ENCODE measurements around the gene LENG1.
A peak's percentile ranks its signal among the peaks of the same experiment; 100 is the strongest.

Gene LENG1

GRCh38 chr19:54169149-54169740 lies 9.7 kb upstream of the LENG1 start:
- CTCF ChIA-PET = interaction anchor here (0.6 to 6.0 kb wide), 25 partner anchors 8 to 221 kb away, joined by 3 to 44 read pairs (median 5); partner anchors contain the start of genes CNOT3, LENG1, LILRB3 and MBOAT7
- DNase-seq (ENCODE audit: low read depth, low spot score) = no peak
- no peak overlapping the region for H3K4me3 ChIP-seq (ENCODE audit: low read depth, low read length)
- POLR2A ChIA-PET = no interaction called here
- TF ChIP-seq, protein P1, sequence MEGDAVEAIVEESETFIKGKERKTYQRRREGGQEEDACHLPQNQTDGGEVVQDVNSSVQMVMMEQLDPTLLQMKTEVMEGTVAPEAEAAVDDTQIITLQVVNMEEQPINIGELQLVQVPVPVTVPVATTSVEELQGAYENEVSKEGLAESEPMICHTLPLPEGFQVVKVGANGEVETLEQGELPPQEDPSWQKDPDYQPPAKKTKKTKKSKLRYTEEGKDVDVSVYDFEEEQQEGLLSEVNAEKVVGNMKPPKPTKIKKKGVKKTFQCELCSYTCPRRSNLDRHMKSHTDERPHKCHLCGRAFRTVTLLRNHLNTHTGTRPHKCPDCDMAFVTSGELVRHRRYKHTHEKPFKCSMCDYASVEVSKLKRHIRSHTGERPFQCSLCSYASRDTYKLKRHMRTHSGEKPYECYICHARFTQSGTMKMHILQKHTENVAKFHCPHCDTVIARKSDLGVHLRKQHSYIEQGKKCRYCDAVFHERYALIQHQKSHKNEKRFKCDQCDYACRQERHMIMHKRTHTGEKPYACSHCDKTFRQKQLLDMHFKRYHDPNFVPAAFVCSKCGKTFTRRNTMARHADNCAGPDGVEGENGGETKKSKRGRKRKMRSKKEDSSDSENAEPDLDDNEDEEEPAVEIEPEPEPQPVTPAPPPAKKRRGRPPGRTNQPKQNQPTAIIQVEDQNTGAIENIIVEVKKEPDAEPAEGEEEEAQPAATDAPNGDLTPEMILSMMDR (IDR thresholded peaks at IDR 0.05; ENCODE audit: insufficient read depth, low read length, missing control alignments) = no peak

GRCh38 chr19:54168174-54168917 lies 8.8 kb upstream of the LENG1 start:
- ChIA-PET CTCF (interaction anchor here (0.6 to 6.0 kb wide), 23 partner anchors 9 to 222 kb away, joined by 3 to 44 read pairs (median 5); partner anchors contain the start of genes LENG1, LILRB3, MBOAT7 and TSEN34), POLR2A (no interaction called here)
- no peak overlapping the region for H3K4me3 ChIP-seq (ENCODE audit: low read depth, low read length)
- TF ChIP-seq, protein P1 (IDR thresholded peaks at IDR 0.05; ENCODE audit: insufficient read depth, low read length, missing control alignments) = peak; percentile 96
- no peak for DNase-seq (ENCODE audit: low read depth, low spot score)

GRCh38 chr19:54165222-54165621 lies 5.7 kb upstream of the LENG1 start:
- no peak for DNase-seq (ENCODE audit: low read depth, low spot score)
- ChIA-PET POLR2A (interaction anchor here (0.7 kb wide), 1 partner anchor 50 kb away, joined by 3 read pairs; the partner anchor contains the start of genes PRPF31 and TFPT), CTCF (interaction anchor here (1.2 to 1.6 kb wide), 3 partner anchors 14 to 67 kb away, joined by 3 to 7 read pairs (median 3); no protein-coding TSS in a partner anchor)
- TF ChIP-seq, protein P1 (IDR thresholded peaks at IDR 0.05; ENCODE audit: insufficient read depth, low read length, missing control alignments) = no peak
- H3K4me3 ChIP-seq (ENCODE audit: low read depth, low read length) = no peak overlapping the region

GRCh38 chr19:54164369-54165068 lies 5.0 kb upstream of the LENG1 start:
- TF ChIP-seq, protein P1 (IDR thresholded peaks at IDR 0.05; ENCODE audit: insufficient read depth, low read length, missing control alignments) = no peak
- peak overlapping the region; percentile 29 for H3K4me3 ChIP-seq (ENCODE audit: low read depth, low read length)
- CTCF ChIA-PET = interaction anchor here (0.9 to 1.6 kb wide), 5 partner anchors 8 to 68 kb away, joined by 3 to 7 read pairs (median 3); partner anchors contain the start of gene TMC4
- POLR2A ChIA-PET = interaction anchor here (0.7 kb wide), 1 partner anchor 49 kb away, joined by 3 read pairs; the partner anchor contains the start of genes PRPF31 and TFPT
- no peak for DNase-seq (ENCODE audit: low read depth, low spot score)

DNA sequence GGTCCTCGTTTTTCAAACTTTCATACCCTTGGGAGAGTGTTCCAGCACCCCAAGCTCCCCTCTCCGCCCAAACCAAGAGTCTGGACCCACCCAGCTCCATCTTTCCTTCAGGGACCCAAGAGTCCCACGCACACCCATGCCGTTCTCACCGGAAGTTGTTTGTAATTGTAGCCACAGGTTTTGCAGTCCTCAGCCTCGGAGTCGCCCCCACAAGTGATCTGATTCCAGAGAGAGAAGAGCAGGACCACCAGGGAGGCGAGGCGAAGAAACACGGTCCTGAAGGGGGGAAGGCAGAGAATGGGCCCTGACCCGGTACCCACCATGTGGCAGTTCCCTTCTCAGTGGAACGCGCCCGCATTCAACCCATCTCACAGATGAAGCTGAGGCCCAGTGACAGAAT lies 3.4 kb upstream of the LENG1 start:
- DNase-seq (ENCODE audit: low read depth, low spot score) = no peak
- no peak overlapping the region; the same call in 1 of the 2 replicates for H3K4me3 ChIP-seq (ENCODE audit: low read depth, low read length)
- POLR2A ChIA-PET = interaction anchor here (0.7 kb wide), 1 partner anchor 25 kb away, joined by 4 read pairs; no protein-coding TSS in a partner anchor
- TF ChIP-seq, protein P1 (IDR thresholded peaks at IDR 0.05; ENCODE audit: insufficient read depth, low read length, missing control alignments) = no peak
- CTCF ChIA-PET = interaction anchor here (1.2 to 1.5 kb wide), 3 partner anchors 10 to 26 kb away, joined by 3 read pairs; partner anchors contain the start of gene TMC4

Measured in AG04449 (cell line).